Measurements from ENCODE around the gene CD80.

CD80 gene

GRCh38 chr3:119492128-119492527, 67.3 kb downstream of the CD80 start:
- DNase-seq = no peak

DNA sequence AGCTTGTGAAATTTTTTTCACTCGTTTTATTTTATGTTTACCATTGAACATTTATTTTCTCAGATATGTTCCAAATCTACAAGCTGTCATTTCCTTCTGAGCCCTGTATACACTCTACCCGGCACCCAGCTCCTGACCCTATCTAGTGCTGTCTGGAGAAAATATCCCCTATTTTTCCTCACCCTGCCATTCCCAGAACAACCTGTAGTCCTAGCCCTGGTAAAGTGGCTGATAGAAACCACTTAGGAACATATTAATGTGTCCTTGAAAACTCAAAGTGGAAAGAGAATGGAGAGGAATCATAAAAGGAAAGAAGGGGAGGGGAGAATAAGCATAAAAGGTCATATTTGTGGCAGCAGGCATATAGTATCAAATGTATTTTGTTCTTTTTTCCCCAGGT, 69.3 kb downstream of the CD80 start:
- DNase-seq = no peak

GRCh38 chr3:119485563-119485962, 73.9 kb downstream of the CD80 start:
- DNase-seq = no peak

DNA sequence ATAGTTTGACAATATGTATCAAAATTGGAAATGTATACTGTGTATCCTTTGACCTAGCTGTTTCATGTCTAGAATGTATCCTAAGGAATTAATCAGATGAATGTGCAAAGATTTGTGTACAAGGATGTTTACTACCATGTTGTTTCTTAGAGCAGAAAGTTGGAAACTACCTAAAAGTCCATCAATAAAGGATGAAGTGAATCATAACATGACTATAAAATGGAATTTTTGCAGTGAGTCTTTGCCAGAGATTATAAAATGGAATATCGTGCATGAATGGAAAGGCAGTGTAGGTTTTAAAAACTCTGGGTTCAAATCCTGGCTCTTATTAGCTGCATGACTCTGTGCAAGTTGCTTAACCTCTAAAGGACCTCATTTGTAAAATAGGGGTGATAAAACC, 76.3 kb downstream of the CD80 start:
- DNase-seq = no peak

DNA sequence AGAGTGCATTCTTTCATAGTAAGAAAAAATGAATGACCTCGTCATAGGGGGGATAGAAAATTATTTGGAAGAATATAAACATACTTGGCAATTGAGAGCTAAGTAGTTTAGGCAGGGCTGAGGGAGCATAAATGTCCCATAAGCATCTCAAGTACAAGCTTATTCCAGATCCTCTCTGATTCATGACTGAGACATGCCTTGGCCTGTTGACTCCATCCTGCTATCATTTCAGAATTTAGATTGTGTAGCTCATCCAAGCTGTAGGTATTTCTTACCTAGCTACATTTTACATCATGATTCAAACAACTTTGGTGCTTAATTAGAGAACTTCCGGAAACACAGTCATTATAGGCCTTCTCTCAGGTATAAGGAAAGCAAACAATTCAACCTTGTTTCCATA, 78.3 kb downstream of the CD80 start:
- DNase-seq = no peak

All from NCI-H1436 treated with DMSO at 0.1 percent for 48 hours (cell line).